GM18858 (cell line): ENCODE measurements around the gene SOX1.

ENCODE experiments used
- ATAC-seq: cut with Tn5 transposase; IDR thresholded peaks from one replicate; pipeline ENCODE4 v1.9.1; 2021; ENCODE audit not compliant: unreplicated experiment

Gene SOX1

GRCh38 chr13:112071723-112072533, 5.0 kb downstream of the SOX1 start:
- ATAC-seq = no peak

DNA sequence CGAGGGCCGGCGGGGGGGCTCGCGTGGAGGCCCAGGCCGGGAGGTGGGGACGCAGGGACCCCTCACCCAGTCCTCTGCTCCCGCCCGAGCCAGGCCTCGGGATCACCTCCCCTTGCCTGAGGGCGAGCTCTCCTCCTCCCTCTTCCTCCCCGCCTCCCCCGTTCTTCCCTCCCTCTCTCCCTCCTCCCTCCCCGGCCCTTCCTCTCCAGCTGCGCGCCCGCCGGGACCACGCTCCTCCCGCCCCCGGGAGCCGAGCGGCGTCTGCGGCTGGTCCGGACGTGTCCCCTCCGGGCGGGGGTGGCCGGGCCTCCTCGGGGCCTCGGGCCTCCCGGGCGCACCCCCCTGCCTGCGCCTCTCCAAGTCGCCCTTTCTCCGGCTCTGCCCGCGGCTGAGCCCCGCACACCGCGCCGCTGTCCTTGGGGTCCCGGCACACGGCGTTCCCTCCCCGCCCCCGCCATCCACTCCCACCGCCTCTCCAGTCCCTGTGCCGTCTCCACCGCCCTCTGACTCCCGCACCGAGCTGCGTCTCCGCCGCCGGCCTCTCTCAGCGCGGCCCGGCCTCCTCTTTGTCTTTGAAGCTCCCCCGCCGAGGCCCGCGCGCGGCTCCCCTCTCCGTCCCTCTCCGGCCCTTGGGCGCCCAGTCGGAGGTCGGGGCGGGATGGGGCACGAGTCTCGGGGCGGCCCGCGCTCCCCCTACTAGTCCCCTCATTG, 5.7 kb downstream of the SOX1 start:
- ATAC-seq = no peak

DNA sequence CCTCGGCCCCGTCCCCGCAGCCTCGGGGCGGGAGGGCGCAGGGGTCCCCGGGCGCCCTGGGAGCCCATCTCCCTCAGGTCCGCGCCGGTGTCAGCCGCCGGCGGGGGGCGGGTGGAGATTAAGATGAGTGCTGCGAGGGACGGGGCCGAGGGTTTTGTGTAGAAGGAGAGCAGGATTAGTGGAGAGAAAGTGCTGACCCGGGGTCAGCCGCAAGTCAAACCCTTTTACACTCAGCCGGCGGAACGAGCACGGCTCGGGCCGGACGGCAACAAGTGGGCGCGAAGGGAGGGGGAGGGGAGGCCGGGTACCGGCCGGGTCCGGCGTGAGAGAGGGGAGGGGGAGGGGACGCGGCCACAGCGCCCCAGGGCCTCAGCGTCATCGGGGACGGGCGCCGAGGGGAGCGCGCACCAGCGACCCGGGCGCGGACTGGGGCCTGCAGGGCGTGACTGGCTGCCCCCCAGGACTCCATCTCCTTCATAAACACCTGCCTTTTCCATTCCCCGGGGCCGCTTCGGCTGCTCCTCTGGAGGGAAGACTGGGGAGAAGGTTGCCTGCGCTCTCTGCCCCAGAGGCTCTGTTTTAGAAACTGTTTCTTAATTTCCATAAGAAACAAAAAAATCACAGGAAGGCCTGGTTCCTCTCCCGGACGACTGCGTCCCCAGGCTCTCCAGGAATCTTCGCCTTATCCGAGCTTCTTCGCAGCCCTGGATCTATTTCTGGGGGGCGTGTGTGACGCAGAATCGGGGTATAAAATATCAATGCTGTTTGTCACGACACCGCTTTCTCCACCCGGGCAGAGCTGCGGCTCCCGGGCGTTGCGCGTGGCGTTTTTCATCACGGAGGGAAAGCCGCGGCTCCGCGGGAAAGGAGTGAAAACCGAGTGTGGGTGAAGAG, 6.5 kb downstream of the SOX1 start:
- ATAC-seq = no peak

DNA sequence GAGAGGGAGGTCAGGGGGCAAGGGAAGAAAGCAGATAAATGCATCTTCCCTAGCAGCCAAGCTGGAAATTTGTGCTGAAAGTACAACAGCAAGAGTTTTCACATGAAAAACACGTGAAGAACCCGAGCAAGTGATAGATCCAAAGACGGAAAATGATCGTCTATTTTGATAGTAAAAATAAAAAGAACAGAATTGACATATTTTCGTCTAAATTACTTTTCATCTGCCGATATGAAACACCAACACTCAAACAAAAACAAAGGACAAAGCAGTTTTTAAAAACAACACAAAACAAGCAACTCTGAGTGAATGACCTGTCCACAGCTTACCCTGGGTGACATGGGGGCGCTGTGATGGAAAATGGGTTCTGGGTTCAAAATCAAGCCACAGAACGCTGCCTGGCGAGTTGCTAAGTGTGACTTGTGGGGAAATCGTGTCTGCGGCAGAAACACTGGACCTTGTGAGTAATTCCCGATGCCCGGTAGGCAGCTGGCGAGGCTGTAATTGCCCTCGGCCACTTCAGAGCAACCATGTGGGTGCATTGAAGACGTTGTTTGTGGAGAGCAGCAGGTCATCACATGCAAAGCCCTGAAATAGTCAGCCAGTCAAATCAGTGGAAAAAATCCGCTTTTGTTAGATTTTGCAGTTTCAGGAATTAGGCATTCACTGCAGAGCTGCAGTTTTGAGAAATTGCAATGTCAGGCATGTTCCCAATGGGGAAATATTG, 7.4 kb downstream of the SOX1 start:
- no peak for ATAC-seq

GRCh38 chr13:112077729-112078128, 10.8 kb downstream of the SOX1 start:
- no peak for ATAC-seq

GRCh38 chr13:112078216-112078615, 11.3 kb downstream of the SOX1 start:
- ATAC-seq = no peak

GRCh38 chr13:112078879-112079531, 12.1 kb downstream of the SOX1 start:
- ATAC-seq = no peak

DNA sequence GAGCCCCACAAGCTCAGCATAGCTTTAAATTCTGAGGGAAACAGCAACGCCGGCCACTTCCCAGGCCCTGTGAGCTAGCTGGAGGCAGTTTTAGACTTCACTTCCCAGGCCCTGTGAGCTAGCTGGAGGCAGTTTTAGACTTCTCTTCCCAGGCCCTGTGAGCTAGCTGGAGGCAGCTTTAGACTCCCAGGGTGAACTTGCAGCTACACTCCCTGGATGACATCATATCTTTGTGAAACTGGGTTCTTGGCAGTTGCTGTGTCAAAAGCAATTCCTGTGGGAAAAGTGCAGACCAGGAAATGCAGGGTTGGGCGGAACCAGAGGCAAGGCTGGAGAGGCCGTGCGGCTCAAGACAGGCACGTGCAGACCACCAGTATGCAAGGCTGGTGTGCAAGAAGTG, 12.7 kb downstream of the SOX1 start:
- no peak for ATAC-seq

DNA sequence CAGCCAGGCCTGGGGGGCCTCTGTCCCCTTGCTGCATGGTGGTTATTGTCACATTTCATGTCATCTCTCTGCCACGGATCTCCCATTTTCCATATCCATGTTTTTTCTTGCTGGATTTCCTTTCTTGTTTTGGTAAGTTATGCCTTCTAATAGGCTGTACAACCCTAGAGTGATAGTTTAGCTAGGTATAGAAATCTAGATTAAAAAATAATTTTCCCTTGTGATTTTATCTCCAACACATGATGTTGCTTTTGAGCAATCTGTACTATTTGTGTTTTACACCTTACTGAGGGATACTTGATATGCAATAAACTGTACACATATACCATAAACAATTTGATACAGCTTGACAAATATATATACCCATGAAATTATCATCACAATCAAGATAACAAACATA, 17.0 kb downstream of the SOX1 start:
- ATAC-seq = no peak

GRCh38 chr13:112092453-112092852, 25.5 kb downstream of the SOX1 start:
- ATAC-seq = no peak

DNA sequence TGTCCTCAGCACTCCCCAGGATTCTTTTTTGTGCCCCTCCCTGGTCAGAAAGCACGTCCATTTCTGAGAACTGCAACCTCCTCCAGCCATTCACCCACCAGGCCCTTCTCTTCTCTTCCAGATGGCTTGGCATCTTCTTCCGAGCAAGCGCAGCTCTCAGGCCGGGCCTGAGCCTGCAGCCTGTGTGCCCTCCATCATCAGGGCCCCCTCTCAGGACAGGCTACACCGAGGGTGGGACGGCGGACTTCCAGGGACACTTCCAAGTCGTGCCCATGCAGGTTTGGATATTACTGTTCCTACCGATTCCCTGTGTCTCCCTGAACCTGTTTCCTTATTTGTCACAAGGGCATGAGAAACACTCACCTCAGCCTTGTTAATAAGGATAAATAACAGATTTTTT, 28.4 kb downstream of the SOX1 start:
- no peak for ATAC-seq

DNA sequence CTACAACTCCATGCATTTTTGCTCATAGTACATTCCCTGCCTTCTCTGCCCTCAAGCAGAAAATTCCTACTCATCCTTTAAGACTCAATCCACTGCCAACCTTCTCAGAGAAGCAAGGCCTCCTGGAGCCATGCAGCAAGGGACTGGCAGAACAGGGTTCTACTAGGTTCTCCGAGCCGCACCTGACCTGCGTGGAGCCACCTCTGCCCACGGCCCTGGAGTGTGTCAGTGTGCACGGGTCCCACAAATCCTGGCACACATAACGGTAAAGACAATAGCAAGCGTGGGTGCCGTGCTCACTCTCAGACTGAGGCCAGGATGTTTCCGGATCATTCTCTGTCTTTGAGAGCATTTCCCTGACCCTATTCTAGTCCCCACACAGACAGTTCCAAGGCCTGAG, 30.0 kb downstream of the SOX1 start:
- no peak for ATAC-seq

- no peak for ATAC-seq
Observed at GRCh38 chr13:112097770-112098169, 30.8 kb downstream of the SOX1 start.

- ATAC-seq = no peak
Observed at GRCh38 chr13:112098699-112099098, 31.8 kb downstream of the SOX1 start.

DNA sequence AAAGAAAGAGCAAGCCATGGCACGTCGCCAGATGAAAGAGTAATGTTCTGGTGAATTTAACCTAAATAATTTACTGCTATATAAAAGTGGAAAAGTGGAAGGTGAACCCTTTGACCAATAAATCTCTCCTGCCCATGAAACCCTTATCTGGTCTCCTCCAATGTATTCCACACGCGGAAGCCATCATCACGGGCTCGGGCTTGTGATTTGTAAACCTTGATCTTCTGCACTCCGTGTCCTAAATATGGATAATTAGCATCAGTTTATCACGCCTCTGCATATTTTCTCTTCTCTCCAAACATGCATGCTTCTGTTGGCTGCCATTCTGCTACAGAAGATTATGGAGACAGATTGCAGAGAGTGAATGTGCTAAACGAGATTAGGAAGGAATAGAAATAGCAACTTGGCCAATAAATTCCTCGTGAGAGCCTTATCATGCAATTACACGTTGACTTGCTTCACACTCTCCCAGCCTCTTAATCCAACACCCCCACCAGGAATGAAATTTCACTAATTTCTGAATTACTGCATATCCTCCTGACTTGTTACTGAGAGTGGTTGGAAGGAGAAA, 34.5 kb downstream of the SOX1 start:
- ATAC-seq = no peak

DNA sequence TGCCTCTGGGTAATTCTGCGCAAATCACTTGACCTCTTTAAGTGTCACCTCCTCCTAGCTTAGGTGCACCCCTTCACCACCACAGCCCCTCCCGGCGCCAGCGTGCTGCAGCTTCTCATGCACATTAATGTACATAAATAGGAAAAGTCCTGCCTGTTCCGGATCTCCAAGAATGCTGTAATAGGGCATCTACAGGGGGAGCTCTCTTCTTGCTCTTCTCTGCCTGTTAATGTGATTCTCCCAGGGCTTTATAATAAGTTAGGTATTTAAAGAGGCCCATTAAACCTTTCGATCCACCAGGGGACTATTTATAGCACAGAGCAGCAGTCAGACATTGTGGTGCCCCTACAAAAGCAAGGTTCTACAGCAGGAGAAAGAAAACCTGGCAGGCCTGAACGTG, 35.3 kb downstream of the SOX1 start:
- ATAC-seq = no peak

DNA sequence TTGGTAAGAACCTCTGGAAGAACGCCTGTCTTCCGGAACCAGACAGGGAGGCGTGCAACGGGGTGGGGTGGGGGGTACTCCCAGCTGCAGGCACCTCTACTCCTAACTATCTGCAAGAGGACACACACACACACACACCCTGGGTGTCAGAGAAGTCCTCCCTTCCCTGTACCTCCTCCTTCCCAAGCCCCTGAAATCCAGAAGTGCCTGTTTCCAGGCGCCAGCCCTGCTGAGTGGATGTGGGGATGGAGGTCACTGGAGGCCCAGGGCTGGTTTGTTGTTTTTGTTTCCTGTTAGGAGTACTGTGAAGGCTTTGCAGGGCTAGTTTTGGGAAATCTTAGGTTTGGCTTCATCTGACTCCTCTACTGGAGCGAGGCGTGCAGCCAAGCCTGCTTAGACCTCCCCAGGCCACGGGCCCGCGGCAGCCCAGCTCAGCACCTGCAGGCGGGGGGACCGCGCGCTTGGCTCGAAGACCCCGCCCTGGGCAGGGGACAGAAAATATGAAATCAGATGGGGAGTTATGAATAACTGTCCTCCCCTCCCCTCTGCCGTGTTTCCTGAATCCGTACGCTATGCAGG, 36.4 kb downstream of the SOX1 start:
- no peak for ATAC-seq

GRCh38 chr13:112103961-112104880, 37.3 kb downstream of the SOX1 start:
- ATAC-seq = no peak

DNA sequence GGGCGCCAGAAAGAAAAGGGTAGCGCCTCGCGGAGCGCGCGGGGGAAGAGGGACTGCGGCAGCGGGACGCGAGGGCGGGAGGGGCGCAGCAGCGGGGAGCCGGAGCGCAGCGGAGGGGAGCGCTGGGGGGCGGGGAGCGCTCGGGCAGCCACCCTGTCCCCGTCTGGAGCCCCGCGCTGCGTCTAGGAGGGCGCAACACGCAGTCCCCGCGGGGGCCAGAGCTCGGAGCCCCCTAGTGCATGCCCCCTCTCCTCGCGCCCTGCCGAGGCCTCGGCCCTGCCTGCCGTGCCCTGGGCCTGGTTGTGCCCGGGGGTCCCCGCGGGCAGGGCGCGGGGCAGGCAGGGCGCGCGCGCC, 37.9 kb downstream of the SOX1 start:
- no peak for ATAC-seq
